Muscle of arm (tissue), 12 donors: ENCODE measurements around the gene UNC5C. TPM values are rescaled to one million over a fixed set of nuclear protein-coding genes. Genes with fewer than 3 reads are reported as not detected.
"Not testable (repeated sequence)": the region's sequence is repeated elsewhere in the genome, so short reads cannot be mapped to it uniquely, and the experiment has no call there.

Source experiments
- DNase-seq: peaks from one replicate; pipeline ENCODE4 v3.0.0-alpha.2; 2013
- polyA plus RNA-seq, 12 donors: library from polyadenylated mRNA; unstranded; fragments of 120-200 nt; gene quantifications; one replicate each; pipeline ENCODE4 v1.2.1, GENCODE V29; 2013; ENCODE audit not compliant: insufficient read length in 12 of 12

The UNC5C gene
- polyA plus RNA-seq, 12 donors: 0.53 to 1.4 (median 0.84) TPM; not detected in 1

- DNase-seq: no peak
These were observed 368.1 kb downstream of the UNC5C start for GRCh38 chr4:95180531-95181242.

- DNase-seq: no peak
These were observed 369.8 kb downstream of the UNC5C start for GRCh38 chr4:95178938-95179337.

- not testable (repeated sequence) for DNase-seq
These were observed 377.4 kb downstream of the UNC5C start for GRCh38 chr4:95171377-95171776.

- DNase-seq: no peak
These were observed 378.6 kb downstream of the UNC5C start for GRCh38 chr4:95170176-95170575.

- no peak for DNase-seq
These were observed 381.0 kb downstream of the UNC5C start for GRCh38 chr4:95167805-95168204.

GRCh38 chr4:95165926-95166524 lies 382.7 kb downstream of the UNC5C start:
- peak; percentile 65 for DNase-seq

DNA sequence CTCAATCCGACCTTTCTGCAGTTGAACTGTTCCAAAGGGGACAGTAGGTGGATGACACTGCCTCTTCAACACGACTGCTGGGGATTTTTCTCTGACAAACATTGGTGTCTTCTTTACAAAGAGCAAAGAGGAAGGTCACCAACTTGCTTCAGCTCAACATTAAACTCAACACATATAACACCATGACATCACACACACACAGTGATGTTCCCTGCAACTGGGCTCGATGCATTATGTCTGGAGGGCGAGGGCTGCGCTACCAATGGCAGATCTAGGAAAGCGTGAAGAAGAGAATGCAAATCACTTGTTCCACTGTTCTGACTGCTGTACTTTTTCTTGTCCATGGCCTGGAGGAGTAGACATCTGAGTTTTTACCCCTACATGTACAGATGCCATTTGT lies 385.9 kb downstream of the UNC5C start:
- no peak for DNase-seq

DNA sequence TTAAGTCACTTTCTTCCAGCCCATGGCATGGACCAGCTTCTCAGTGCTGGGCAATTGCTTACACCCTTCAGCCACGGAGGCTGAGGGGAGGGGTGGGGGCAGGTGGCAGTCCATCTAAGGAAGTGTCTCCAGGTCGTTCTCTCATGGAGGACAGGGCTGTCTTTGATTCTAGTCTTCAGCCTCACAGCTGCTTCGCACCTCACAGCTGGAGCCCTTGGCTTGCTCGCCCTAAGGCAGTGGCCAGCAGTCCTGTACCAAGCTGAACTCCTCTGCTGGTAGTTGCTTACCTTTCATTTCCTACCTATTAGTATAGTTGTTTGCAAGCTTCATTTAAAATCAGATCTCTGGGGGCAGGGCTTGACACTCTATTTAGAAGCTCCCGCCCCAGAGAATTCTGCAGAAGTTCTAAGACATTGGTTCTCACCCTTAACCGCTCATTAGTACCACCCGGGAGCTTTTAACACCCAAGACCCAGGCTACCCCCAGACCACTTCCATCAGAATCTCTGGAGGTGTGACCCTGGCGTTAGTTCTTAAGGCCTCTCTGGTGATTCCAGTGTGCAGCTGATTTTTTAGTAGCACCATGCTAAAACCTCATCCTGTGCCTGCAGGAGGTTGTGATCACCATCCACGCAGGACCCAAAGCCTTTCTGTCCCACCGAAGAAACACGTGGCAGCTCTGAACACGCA lies 386.8 kb downstream of the UNC5C start:
- DNase-seq: no peak

DNA sequence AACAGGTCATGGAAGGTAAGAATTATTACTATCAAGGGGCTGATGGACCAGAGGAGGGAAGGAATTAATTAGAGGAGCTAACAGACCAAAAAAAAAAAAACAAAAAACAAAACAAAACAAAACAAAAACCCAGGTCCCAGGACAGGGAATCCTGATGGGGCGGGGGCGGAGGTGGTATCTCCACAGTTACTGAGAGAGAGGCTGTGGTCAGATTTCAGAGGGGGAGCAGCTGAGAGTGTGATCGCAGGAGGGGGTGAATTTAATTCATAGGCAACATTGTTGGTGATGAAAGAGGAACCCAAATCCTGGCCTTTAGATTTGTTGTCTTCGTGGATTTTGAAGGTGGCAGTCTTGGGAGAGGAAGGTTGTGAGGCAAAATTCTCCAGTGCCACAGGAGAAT lies 389.4 kb downstream of the UNC5C start:
- no peak for DNase-seq

GRCh38 chr4:95158626-95159025 lies 390.1 kb downstream of the UNC5C start:
- no peak for DNase-seq

- DNase-seq: no peak
These were observed 390.7 kb downstream of the UNC5C start for GRCh38 chr4:95158045-95158444.

DNA sequence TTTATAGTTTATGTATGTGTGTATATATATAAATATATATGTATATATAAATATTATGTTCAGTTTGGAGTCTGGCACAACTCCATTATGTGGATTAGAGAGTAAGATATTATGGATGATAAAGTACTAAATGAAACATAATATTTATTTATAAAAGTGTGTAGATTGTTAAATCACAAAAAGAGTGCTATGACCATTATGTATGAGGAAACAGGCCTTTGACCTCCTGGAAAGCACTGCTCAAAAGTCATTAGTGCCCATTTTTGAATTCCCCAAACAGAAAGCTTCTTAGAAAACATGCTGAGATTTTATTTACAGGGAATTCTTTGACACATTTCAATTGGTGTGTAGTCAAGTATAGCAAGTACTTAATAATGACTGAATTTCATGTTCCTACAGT lies 391.2 kb downstream of the UNC5C start:
- no peak for DNase-seq

- DNase-seq: no peak
These were observed 392.4 kb downstream of the UNC5C start for GRCh38 chr4:95156452-95156765.

GRCh38 chr4:95155759-95156451 lies 392.9 kb downstream of the UNC5C start:
- DNase-seq: peak; percentile 59

- DNase-seq: no peak
These were observed 395.6 kb downstream of the UNC5C start for GRCh38 chr4:95153182-95153581.

DNA sequence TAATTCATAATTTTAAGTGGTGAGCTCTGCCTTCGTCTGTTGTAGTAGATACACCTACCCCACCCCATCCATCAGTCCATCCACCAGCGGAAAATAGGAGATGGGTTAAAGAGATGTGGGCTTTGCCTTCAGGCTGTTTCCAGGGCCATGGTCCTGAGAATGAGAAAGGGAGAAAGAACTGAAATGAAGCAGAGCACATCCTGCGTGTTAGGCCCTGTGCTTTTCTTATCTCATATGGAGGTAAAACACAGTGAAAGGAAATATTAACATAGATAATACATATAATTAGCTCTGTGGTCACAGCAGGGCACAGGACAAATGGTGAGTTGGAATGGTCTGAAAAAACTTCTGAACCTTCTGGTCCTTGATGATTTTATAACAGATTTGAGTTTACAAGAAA lies 397.5 kb downstream of the UNC5C start:
- DNase-seq: no peak

DNA sequence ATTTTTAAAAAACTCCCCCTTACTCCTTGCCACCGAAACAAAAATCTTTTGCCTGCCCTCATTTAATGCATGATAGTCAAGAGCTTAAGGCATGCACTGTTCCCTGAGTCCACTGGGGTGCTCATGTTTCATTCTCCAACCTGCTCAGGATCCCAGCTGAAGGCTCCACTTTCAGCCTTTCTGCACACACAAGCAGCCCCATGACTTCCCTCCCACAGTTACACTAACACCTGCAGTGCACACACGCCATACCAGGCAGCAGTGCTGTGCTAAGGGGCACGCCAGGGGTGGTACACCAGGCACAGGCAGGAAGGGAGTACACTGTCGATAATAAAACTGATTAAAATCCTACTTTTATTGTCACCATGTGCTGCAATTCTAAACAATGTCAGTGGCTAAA lies 405.8 kb downstream of the UNC5C start:
- no peak for DNase-seq

DNA sequence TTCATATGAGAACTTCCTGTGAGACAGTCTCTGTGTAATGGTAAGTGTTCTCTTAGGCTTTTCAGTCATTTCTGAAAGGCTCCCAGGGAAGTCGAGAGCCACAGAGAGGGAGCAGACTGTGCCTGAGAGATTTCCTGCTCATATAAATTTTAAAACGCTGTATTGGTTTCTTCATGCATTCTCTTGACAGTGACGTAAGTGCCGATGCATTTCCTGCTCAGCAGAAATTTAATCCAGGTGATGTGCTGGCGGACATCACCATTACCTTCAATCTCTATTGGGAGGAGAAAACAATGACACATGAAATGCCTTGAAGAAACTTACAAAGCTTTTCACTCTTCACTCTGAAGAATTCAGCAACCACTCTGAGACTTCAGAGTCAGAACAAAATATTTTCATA lies 407.4 kb downstream of the UNC5C start:
- DNase-seq: no peak

DNA sequence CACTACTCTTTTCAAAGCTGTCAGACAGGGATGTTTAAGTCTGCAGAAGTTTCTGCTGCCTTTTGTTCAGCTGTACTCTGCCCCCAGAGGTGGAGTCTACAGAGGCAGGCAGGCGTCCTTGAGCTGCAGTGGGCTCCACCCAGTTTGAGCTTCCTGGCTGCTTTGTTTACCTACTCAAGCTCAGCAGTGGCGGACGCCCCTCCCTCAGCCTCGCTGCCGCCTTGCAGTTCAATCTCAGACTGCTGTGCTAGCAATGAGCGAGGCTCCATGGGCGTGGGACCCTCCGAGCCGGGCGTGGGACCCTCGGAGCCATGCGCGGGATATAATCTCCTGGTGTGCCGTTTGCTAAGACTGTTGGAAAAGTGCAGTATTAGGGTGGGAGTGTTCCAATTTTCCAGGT lies 409.3 kb downstream of the UNC5C start:
- not testable (repeated sequence) for DNase-seq

GRCh38 chr4:95134016-95134415 lies 414.8 kb downstream of the UNC5C start:
- DNase-seq: not testable (repeated sequence)

GRCh38 chr4:95129821-95130311 lies 418.9 kb downstream of the UNC5C start:
- DNase-seq: peak; percentile 83

DNA sequence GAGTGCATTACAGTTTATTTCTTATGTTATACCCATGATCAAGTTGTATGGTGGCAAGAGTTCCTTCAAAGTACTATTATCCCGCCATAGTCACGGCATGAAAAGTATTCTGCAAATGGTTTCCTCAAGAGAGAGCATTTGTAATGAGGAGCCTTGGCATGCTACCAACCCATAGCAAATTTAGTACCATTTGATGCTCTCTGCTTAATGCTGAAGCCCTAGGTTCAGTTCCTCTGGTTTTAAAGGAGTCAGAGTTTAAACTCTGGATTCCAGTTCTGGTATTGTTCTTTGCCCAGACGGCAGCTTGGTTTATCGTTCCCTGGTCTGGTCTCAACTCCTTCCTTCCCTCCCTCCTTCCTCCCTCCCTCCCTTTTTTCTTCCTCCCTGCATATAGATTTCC lies 419.7 kb downstream of the UNC5C start:
- no peak for DNase-seq
